SIG-M5 (cell line): Measurements from ENCODE around the gene RBL2.
"Not testable (repeated sequence)": the region's sequence is repeated elsewhere in the genome, so short reads cannot be mapped to it uniquely, and the experiment has no call there.

Experiments
- DNase-seq: peaks from one replicate; lab custom pipeline; 2025; lab: John Stamatoyannopoulos, UW

Gene RBL2

DNA sequence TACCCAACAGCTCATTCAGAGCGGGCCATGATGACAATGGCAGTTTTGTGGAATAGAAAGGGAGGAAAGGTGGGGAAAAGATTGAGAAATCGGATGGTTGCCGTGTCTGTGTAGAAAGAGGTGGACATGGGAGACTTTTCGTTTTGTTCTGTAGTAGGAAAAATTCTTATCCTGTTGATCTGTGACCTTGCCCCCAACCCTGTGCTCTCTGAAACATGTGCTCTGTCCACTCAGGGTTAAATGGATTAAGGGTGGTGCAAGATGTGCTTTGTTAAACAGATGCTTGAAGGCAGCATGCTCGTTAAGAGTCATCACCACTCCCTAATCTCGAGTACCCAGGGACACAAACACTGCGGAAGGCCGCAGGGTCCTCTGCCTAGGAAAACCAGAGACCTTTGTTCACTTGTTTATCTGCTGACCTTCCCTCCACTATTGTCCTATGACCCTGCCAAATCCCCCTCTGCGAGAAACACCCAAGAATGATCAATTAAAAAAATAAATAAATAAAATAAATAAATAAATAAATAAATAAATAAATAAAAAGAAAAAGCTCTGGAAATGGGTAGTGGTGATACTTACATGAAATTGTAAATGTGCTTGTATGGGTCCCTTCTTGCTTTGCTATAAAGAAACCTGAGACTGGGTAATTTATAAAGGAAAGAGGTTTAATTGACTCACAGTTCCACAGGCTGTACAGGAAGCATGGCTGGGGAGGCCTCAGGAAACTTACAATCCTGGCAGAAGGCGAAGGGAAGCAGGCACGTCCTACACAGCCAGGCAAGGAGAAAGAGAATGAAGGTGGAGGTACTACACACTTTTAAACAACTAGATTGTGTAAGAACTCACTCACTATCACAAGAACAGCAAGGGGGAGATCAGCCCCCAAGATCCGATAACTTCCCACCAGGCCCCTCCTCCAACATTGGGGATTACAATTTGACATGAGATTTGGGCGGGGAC is 105.8 kb downstream of the RBL2 start:
- not testable (repeated sequence) for DNase-seq
